Loucy (cell line): ENCODE results near the gene CHAF1B.

Experiments
- H2AFZ ChIP-seq: fragments of 200-600 bp; sonication (generic); 2 replicates; pipeline ENCODE4 v1.6.0; 2016; ENCODE audit warnings: antibody characterized with exemption, mild to moderate bottlenecking, low read length, moderate library complexity
- H3F3A ChIP-seq: fragments of 200-600 bp; 2 replicates; pipeline ENCODE4 v1.6.0; 2016; ENCODE audit warnings: antibody characterized with exemption, low read depth, mild to moderate bottlenecking
- H3K27me3 ChIP-seq: fragments of 200-600 bp; sonication (generic); 2 replicates; pipeline ENCODE4 v1.6.1; 2014; ENCODE audit warnings: low read length, mild to moderate bottlenecking; ENCODE audit not compliant: insufficient read depth, poor library complexity, severe bottlenecking
- H3K36me3 ChIP-seq: fragments of 200-600 bp; sonication (generic); 2 replicates; pipeline ENCODE4 v1.6.1; 2016; ENCODE audit warnings: low read length; ENCODE audit not compliant: insufficient read depth
- H3K4me1 ChIP-seq: fragments of 200-600 bp; sonication (generic); 2 replicates; pipeline ENCODE4 v1.5.1; 2014; ENCODE audit warnings: low read length, mild to moderate bottlenecking; ENCODE audit not compliant: insufficient read depth, poor library complexity, severe bottlenecking
- H3K4me2 ChIP-seq: fragments of 200-600 bp; sonication (generic); 2 replicates; pipeline ENCODE4 v1.6.0; 2014; ENCODE audit warnings: antibody characterized with exemption, low read length, low read depth, mild to moderate bottlenecking; ENCODE audit not compliant: poor library complexity, severe bottlenecking
- H3K4me3 ChIP-seq: fragments of 200-600 bp; sonication (generic); 2 replicates; pipeline ENCODE4 v1.5.1; 2014; ENCODE audit warnings: low read length, mild to moderate bottlenecking, mixed read lengths; ENCODE audit not compliant: poor library complexity, severe bottlenecking
- H3K79me2 ChIP-seq: fragments of 200-600 bp; sonication (generic); 2 replicates; pipeline ENCODE4 v1.6.1; 2014; ENCODE audit warnings: low read length; ENCODE audit not compliant: insufficient read depth
- H3K9ac ChIP-seq: fragments of 200-600 bp; sonication (generic); 2 replicates; pipeline ENCODE4 v1.6.0; 2014; ENCODE audit warnings: mild to moderate bottlenecking, low read depth, low read length, moderate library complexity; ENCODE audit not compliant: poor library complexity, severe bottlenecking
- H3K9me2 ChIP-seq: fragments of 200-600 bp; sonication (generic); replicated peaks from 2 replicates; pipeline ENCODE4 v1.6.1; 2016; ENCODE audit warnings: low read depth, low read length, mixed read lengths
- H3K9me3 ChIP-seq: fragments of 200-600 bp; sonication (generic); 2 replicates; pipeline ENCODE4 v1.6.1; 2014; ENCODE audit warnings: mild to moderate bottlenecking, antibody characterized with exemption, low read length, low read depth; ENCODE audit not compliant: insufficient read depth
- H4K20me1 ChIP-seq: fragments of 200-600 bp; sonication (generic); 2 replicates; pipeline ENCODE4 v1.6.0; 2014; ENCODE audit warnings: antibody characterized with exemption, low read length, mild to moderate bottlenecking; ENCODE audit not compliant: insufficient read depth, poor library complexity, severe bottlenecking
- EZH2phosphoT487 ChIP-seq: fragments of 200-600 bp; IDR thresholded peaks from 2 replicates; pipeline ENCODE4 v1.6.1; 2018; ENCODE audit warnings: antibody characterized with exemption, mild to moderate bottlenecking, moderate library complexity, borderline replicate concordance
- TF ChIP-seq, protein P1 (sequence below): fragments of 200-600 bp; sonication (generic); conservative IDR thresholded peaks from 2 replicates; pipeline ENCODE4 v1.5.1; 2014; ENCODE audit warnings: mild to moderate bottlenecking, antibody characterized with exemption, low read length

The CHAF1B gene

DNA sequence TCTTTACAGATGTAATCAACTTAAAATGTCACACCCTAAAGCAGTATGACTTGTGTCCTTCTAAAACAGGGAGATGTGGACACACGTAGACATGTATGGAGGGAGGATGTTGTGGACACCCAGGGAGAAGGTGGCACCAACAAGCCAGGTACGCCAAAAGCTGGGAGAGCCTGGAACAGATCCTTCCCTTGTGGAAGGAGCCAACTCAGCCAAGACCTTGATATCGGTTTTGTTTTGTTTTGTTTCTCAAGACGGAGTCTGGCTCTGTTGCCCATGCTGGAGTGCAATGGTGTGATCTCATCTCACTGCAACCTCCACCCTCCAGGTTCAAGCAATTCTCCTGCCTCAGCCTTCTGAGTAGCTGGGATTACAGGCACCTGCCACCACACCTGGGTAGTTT is 45.6 kb downstream of the CHAF1B start:
- H2AFZ ChIP-seq, result no peak overlapping the region
- H3F3A ChIP-seq, result no peaks in the 10 kb centered on the region
- H3K27me3 ChIP-seq, result no peaks in the 10 kb centered on the region
- peaks cover 28% of the 10 kb centered on the region for H3K4me1 ChIP-seq
- no peak for TF ChIP-seq EZH2phosphoT487
- TF ChIP-seq, protein P1, sequence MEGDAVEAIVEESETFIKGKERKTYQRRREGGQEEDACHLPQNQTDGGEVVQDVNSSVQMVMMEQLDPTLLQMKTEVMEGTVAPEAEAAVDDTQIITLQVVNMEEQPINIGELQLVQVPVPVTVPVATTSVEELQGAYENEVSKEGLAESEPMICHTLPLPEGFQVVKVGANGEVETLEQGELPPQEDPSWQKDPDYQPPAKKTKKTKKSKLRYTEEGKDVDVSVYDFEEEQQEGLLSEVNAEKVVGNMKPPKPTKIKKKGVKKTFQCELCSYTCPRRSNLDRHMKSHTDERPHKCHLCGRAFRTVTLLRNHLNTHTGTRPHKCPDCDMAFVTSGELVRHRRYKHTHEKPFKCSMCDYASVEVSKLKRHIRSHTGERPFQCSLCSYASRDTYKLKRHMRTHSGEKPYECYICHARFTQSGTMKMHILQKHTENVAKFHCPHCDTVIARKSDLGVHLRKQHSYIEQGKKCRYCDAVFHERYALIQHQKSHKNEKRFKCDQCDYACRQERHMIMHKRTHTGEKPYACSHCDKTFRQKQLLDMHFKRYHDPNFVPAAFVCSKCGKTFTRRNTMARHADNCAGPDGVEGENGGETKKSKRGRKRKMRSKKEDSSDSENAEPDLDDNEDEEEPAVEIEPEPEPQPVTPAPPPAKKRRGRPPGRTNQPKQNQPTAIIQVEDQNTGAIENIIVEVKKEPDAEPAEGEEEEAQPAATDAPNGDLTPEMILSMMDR, result no peak
- H3K4me3 ChIP-seq, result peak overlapping the region; percentile 73
- no peaks in the 10 kb centered on the region for H3K9me3 ChIP-seq
- H3K79me2 ChIP-seq, result no peaks in the 10 kb centered on the region; the same call in 1 of the 2 replicates
- H3K4me2 ChIP-seq, result peak overlapping the region; percentile 70
- H4K20me1 ChIP-seq, result no peaks in the 10 kb centered on the region
- H3K36me3 ChIP-seq, result no peaks in the 10 kb centered on the region
- H3K9ac ChIP-seq, result peak overlapping the region; percentile 68
- H3K9me2 ChIP-seq, result no peaks in the 10 kb centered on the region

DNA sequence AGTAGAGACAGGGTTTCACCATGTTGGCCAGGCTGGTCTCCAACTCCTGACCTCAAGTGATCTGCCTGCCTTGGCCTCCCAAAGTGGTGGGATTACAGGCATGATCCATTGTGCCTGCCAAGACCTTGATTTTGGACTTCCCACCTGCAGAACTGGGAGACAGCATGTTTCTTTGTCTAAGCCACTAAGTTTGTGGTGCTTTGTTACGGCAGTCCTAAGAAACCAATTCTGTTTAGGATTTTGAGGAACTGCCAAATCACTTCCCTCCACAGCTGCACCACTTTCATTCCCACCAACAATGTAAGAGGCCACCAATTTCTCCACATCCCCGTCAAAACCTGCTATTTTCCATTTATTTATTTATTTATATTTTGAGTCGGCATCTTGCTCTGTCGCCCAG is 46.1 kb downstream of the CHAF1B start:
- H3K4me1 ChIP-seq, result peaks cover 28% of the 10 kb centered on the region
- no peaks in the 10 kb centered on the region for H3K27me3 ChIP-seq
- no peaks in the 10 kb centered on the region for H3K9me2 ChIP-seq
- peak overlapping the region; percentile 68 for H3K9ac ChIP-seq
- peak overlapping the region; percentile 73 for H3K4me3 ChIP-seq
- no peaks in the 10 kb centered on the region for H3K9me3 ChIP-seq
- H3K4me2 ChIP-seq, result peak overlapping the region; percentile 70
- TF ChIP-seq EZH2phosphoT487, result no peak
- no peaks in the 10 kb centered on the region for H3K36me3 ChIP-seq
- no peak overlapping the region for H2AFZ ChIP-seq
- H4K20me1 ChIP-seq, result no peaks in the 10 kb centered on the region
- no peaks in the 10 kb centered on the region for H3F3A ChIP-seq
- no peaks in the 10 kb centered on the region; the same call in 1 of the 2 replicates for H3K79me2 ChIP-seq

DNA sequence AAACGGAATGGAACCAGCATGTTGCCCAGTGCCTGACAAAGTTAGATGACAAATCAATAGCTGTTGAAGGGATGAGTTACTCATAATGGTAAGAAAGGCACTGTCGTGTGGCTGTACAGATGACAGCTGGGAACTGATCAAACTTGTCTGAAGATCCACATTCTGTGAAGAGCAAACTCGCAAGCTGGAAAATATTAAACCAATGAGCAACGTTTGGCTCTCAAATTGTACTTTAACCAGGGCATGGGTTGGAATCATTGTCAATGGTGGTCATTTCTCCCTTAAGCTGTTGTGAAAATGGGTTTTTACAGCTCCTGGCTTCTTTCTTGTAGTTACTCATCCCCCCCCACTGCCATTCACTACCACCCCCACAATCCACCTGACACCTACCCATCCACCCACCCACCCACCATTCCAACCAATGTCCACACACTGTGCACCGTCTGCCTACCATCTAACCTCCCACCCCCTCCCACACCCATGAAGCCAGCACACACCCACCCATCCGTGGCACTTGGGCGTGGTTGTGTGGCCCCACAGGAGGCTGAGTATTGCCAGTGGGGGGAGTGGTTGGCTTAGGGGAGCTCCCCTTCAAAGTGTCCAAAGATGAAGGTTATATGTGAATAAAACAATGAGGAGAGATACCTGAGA is 48.0 kb downstream of the CHAF1B start:
- no peaks in the 10 kb centered on the region for H3K36me3 ChIP-seq
- H2AFZ ChIP-seq, result no peak overlapping the region
- no peaks in the 10 kb centered on the region for H4K20me1 ChIP-seq
- H3K4me2 ChIP-seq, result peak overlapping the region; percentile 31
- H3F3A ChIP-seq, result no peaks in the 10 kb centered on the region
- no peaks in the 10 kb centered on the region for H3K27me3 ChIP-seq
- no peaks in the 10 kb centered on the region for H3K9me3 ChIP-seq
- H3K4me1 ChIP-seq, result peaks cover 28% of the 10 kb centered on the region
- H3K4me3 ChIP-seq, result no peak overlapping the region
- H3K9ac ChIP-seq, result no peak overlapping the region
- H3K9me2 ChIP-seq, result no peaks in the 10 kb centered on the region
- no peaks in the 10 kb centered on the region; the same call in 1 of the 2 replicates for H3K79me2 ChIP-seq
- no peak for TF ChIP-seq EZH2phosphoT487
- TF ChIP-seq, protein P1, result no peak

DNA sequence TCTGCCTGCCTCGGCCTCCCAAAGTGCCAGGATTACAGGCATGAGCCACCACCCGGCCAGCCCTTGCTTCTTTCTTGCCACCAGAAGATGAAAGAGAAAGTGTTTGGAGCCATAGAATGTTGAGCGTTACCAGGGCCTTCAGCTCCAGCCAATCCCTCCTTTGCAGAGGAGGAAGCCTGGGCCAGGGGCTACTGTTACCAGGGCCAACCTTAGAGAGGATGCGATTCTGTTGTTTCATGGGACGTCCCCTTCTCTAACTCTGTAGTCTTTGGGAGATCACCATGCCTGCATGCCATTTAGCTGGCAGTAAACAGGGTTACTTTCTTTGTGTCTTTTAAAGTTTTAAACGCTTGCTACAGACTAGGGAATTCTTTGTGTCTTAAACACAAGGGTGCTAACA is 49.0 kb downstream of the CHAF1B start:
- no peaks in the 10 kb centered on the region for H3K36me3 ChIP-seq
- no peak overlapping the region for H3K4me2 ChIP-seq
- H3K4me3 ChIP-seq, result no peak overlapping the region
- H4K20me1 ChIP-seq, result no peaks in the 10 kb centered on the region
- no peaks in the 10 kb centered on the region for H3K27me3 ChIP-seq
- peaks cover 20% of the 10 kb centered on the region for H3K4me1 ChIP-seq
- no peak overlapping the region for H2AFZ ChIP-seq
- H3F3A ChIP-seq, result no peaks in the 10 kb centered on the region
- no peak for TF ChIP-seq EZH2phosphoT487
- TF ChIP-seq, protein P1, result no peak
- H3K9ac ChIP-seq, result no peak overlapping the region
- H3K9me3 ChIP-seq, result no peaks in the 10 kb centered on the region
- H3K79me2 ChIP-seq, result no peaks in the 10 kb centered on the region; the same call in 1 of the 2 replicates
- no peaks in the 10 kb centered on the region for H3K9me2 ChIP-seq
